Epidermal melanocyte (primary cell): ENCODE measurements around the gene SYNDIG1.
"Not testable (repeated sequence)": the region's sequence is repeated elsewhere in the genome, so short reads cannot be mapped to it uniquely, and the experiment has no call there.

ENCODE experiments used
- DNase-seq: peaks from one replicate; pipeline ENCODE4 v3.0.0; 2011; ENCODE audit warnings: low spot score; ENCODE audit not compliant: insufficient read length

SYNDIG1 gene

GRCh38 chr20:24608926-24609667 lies 139.7 kb downstream of the SYNDIG1 start:
- no peak for DNase-seq

- DNase-seq: no peak
These were observed 140.3 kb downstream of the SYNDIG1 start for GRCh38 chr20:24609757-24610156.

GRCh38 chr20:24610341-24611115 lies 141.1 kb downstream of the SYNDIG1 start:
- no peak for DNase-seq

- DNase-seq: no peak
These were observed 142.1 kb downstream of the SYNDIG1 start for GRCh38 chr20:24611360-24612140.

- DNase-seq: no peak
These were observed 143.7 kb downstream of the SYNDIG1 start for GRCh38 chr20:24612799-24613775.

- no peak for DNase-seq
These were observed 144.9 kb downstream of the SYNDIG1 start for GRCh38 chr20:24614341-24614740.

GRCh38 chr20:24615353-24615752 lies 145.9 kb downstream of the SYNDIG1 start:
- no peak for DNase-seq

- no peak for DNase-seq
These were observed 147.0 kb downstream of the SYNDIG1 start for GRCh38 chr20:24616258-24617079.

- no peak for DNase-seq
These were observed 147.6 kb downstream of the SYNDIG1 start for GRCh38 chr20:24617080-24617432.

- DNase-seq: no peak
These were observed 148.5 kb downstream of the SYNDIG1 start for GRCh38 chr20:24617757-24618450.

- DNase-seq: no peak
These were observed 149.3 kb downstream of the SYNDIG1 start for GRCh38 chr20:24618739-24619138.

- no peak for DNase-seq
These were observed 149.8 kb downstream of the SYNDIG1 start for GRCh38 chr20:24619212-24619611.

- DNase-seq: no peak
These were observed 151.6 kb downstream of the SYNDIG1 start for GRCh38 chr20:24620937-24621519.

GRCh38 chr20:24622856-24623255 lies 153.4 kb downstream of the SYNDIG1 start:
- DNase-seq: no peak

- DNase-seq: not testable (repeated sequence)
These were observed 156.7 kb downstream of the SYNDIG1 start for GRCh38 chr20:24626141-24626540.

- no peak for DNase-seq
These were observed 157.9 kb downstream of the SYNDIG1 start for GRCh38 chr20:24627291-24627690.

GRCh38 chr20:24627926-24628325 lies 158.5 kb downstream of the SYNDIG1 start:
- no peak for DNase-seq

GRCh38 chr20:24628985-24629384 lies 159.6 kb downstream of the SYNDIG1 start:
- DNase-seq: no peak

- no peak for DNase-seq
These were observed 160.2 kb downstream of the SYNDIG1 start for GRCh38 chr20:24629668-24630067.
